ENCODE results near the gene BNC2. TPM values are rescaled to one million over a fixed set of nuclear protein-coding genes. Genes with fewer than 3 reads are reported as not detected.

BNC2 gene
- total RNA-seq, 4 donors from 2014 or later = 20.5 to 55.4 (median 26.2) TPM

DNA sequence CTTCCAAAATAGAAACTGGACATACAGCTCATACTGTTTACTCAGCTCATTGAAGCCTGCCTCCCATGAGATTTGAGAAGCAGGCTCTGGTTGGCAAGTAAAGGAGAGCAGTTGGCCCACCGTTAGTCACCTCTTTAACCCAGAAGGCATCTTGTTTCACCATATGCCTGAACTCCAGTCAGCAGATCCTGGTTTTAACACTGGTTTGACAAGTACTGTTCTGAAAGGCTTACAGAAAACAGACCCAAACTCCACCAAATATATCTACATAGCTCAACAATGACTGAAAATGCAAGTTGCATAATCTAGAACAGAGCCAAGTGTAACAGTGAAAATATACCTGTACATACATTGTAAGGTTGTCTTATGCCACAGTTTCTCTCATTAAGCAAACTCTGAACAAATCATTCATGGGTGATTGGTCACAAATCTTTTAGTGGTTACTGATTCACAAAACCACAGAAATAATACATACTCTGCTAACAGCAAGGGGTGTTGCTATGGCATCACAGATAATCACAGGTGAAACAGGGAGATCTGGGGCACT, 198.8 kb downstream of the BNC2 start:
- Histone ChIP-seq H3K4me1 (no peaks in the 10 kb centered on the region), H3K27ac (peak overlapping the region in 1 of 4 donors; percentile 1), H3K27me3 (no peaks in the 10 kb centered on the region), H3K9me3 (no peaks in the 10 kb centered on the region), H3K4me3 (no peak overlapping the region), H3K36me3 (no peaks in the 10 kb centered on the region)
- 45% methylated on average over 1 of the region's 1 CpG; no CpG with 5 or more reads in 1 of the 2 donors for WGBS, 2 donors (ENCODE audit: low coverage in 1 of 2)
- TF ChIP-seq, protein P1, sequence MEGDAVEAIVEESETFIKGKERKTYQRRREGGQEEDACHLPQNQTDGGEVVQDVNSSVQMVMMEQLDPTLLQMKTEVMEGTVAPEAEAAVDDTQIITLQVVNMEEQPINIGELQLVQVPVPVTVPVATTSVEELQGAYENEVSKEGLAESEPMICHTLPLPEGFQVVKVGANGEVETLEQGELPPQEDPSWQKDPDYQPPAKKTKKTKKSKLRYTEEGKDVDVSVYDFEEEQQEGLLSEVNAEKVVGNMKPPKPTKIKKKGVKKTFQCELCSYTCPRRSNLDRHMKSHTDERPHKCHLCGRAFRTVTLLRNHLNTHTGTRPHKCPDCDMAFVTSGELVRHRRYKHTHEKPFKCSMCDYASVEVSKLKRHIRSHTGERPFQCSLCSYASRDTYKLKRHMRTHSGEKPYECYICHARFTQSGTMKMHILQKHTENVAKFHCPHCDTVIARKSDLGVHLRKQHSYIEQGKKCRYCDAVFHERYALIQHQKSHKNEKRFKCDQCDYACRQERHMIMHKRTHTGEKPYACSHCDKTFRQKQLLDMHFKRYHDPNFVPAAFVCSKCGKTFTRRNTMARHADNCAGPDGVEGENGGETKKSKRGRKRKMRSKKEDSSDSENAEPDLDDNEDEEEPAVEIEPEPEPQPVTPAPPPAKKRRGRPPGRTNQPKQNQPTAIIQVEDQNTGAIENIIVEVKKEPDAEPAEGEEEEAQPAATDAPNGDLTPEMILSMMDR (IDR thresholded peaks at IDR 0.05) = no peak
- no peak for TF ChIP-seq EP300 (IDR thresholded peaks at IDR 0.05; ENCODE audit: low read depth)
- no peak for TF ChIP-seq POLR2AphosphoS5 (IDR thresholded peaks at IDR 0.05)
- TF ChIP-seq POLR2A (IDR thresholded peaks at IDR 0.05) = no peak
- no peak for DNase-seq
- in situ Hi-C loops (cut with MboI; ENCODE audit: low pct_ligation_motif_present in 1 of 4, low pct_unique_long_range_greater_than_20kb in 1 of 4, low sequenced_read_pairs in 3 of 4) = no loop called here
- intact Hi-C loops (cut with DNase I; ENCODE audit: low total_unique reads) = no loop called here

DNA sequence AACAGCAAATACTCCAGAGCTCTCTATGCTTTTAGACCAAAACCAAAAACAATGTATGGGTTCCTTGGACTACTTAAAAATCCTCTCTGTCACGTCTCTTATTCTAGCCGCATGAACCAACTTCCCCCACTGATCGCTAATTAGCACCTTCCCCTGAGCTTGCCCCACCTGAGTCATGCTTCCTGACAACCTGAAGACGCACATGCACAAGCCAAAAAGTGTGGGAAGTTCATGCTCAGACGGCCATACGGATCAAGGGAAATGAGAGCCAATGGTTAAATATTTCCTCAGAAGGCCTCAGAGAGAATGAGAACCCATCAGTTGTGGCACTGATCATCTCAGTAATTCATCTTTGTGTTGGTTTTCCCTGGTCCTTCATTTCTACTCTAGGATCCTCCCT, 199.7 kb downstream of the BNC2 start:
- TF ChIP-seq, protein P1 (IDR thresholded peaks at IDR 0.05) = no peak
- no peak for TF ChIP-seq POLR2A (IDR thresholded peaks at IDR 0.05)
- TF ChIP-seq POLR2AphosphoS5 (IDR thresholded peaks at IDR 0.05) = no peak
- Histone ChIP-seq H3K9me3 (no peaks in the 10 kb centered on the region), H3K27me3 (no peaks in the 10 kb centered on the region), H3K27ac (no peak overlapping the region), H3K36me3 (no peaks in the 10 kb centered on the region), H3K4me3 (no peak overlapping the region), H3K4me1 (no peaks in the 10 kb centered on the region)
- in situ Hi-C loops (cut with MboI; ENCODE audit: low pct_ligation_motif_present in 1 of 4, low pct_unique_long_range_greater_than_20kb in 1 of 4, low sequenced_read_pairs in 3 of 4) (no loop called here), intact Hi-C loops (cut with DNase I; ENCODE audit: low total_unique reads) (no loop called here)
- DNase-seq = no peak
- 80 to 89% methylated on average over 5 to 6 of the region's 6 CpGs for WGBS, 2 donors (ENCODE audit: low coverage in 1 of 2)

DNA sequence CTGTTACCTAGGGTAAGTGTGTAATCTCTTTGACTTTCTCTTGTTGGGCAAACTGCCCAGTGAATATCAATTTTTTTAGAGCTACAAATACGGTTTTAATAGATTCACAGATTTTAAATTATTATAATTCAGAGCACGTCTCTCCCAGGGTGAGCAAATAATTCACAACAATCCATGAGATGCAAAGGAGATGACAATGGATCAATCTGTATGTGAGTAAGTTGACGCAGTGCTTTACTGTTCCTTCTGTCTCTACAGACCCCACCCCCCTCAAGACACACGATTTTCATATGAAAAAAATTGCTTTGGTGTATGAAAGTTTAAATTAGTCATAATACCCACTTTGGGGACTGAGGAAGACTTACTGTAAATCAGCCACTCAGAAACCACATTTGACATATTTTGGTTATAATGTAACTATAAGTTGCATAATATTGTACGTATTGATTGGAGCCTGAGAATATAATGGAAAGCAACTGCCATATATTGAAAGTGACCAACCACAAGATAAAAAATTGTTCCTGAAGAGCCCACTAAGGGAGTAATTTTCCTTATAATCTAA, 201.7 kb downstream of the BNC2 start:
- WGBS, 2 donors (ENCODE audit: low coverage in 1 of 2) = 76 to 78% methylated on average over 5 of the region's 5 CpGs
- Histone ChIP-seq H3K27me3 (no peaks in the 10 kb centered on the region), H3K4me1 (no peaks in the 10 kb centered on the region), H3K36me3 (no peaks in the 10 kb centered on the region), H3K4me3 (no peak overlapping the region), H3K27ac (no peak overlapping the region), H3K9me3 (no peaks in the 10 kb centered on the region)
- intact Hi-C loops (cut with DNase I; ENCODE audit: low total_unique reads) = no loop called here
- no peak for DNase-seq
- no peak for TF ChIP-seq POLR2AphosphoS5 (IDR thresholded peaks at IDR 0.05)
- TF ChIP-seq, protein P1 (IDR thresholded peaks at IDR 0.05) = no peak
- TF ChIP-seq EP300 (IDR thresholded peaks at IDR 0.05; ENCODE audit: low read depth) = no peak
- no peak for TF ChIP-seq POLR2A (IDR thresholded peaks at IDR 0.05)
- in situ Hi-C loops (cut with MboI; ENCODE audit: low pct_ligation_motif_present in 1 of 4, low pct_unique_long_range_greater_than_20kb in 1 of 4, low sequenced_read_pairs in 3 of 4) = no loop called here

DNA sequence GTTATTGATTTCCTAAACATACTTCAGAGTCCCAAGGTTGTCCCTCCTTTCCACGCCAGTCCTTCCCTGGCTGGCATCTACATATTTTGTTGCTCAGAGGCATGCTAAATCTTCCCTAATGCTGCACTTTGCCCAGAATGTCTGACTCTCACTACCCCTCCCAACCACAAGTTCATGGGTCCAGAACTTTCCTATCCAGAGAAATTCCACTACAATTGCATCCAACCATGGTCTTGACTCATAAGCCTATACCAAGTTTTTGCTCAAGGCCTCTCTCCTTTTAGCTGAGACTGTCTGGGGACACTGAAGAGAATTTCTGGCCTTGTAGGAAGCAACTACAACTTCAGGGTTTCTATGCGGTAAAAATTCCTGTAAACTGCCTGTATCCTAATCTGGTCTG, 206.3 kb downstream of the BNC2 start:
- no peak overlapping the region for H3K4me3 ChIP-seq
- H3K27me3 ChIP-seq = no peaks in the 10 kb centered on the region
- H3K9me3 ChIP-seq = no peaks in the 10 kb centered on the region
- TF ChIP-seq, protein P1 (IDR thresholded peaks at IDR 0.05) = no peak
- TF ChIP-seq POLR2AphosphoS5 (IDR thresholded peaks at IDR 0.05) (no peak), EP300 (IDR thresholded peaks at IDR 0.05; ENCODE audit: low read depth) (no peak), POLR2A (IDR thresholded peaks at IDR 0.05) (no peak)
- intact Hi-C loops (cut with DNase I; ENCODE audit: low total_unique reads) (no loop called here), in situ Hi-C loops (cut with MboI; ENCODE audit: low pct_ligation_motif_present in 1 of 4, low pct_unique_long_range_greater_than_20kb in 1 of 4, low sequenced_read_pairs in 3 of 4) (no loop called here)
- no peaks in the 10 kb centered on the region for H3K4me1 ChIP-seq
- no peaks in the 10 kb centered on the region for H3K36me3 ChIP-seq
- no peak overlapping the region for H3K27ac ChIP-seq
- no peak for DNase-seq
- WGBS, 2 donors (ENCODE audit: low coverage in 1 of 2) = 95 to 100% methylated on average over 1 to 2 of the region's 2 CpGs
